Skeletal muscle satellite cell (primary cell): Measurements from ENCODE around the gene RER1.

ENCODE experiments used
- H3K27me3 ChIP-seq: 2 replicates; pipeline ENCODE4 v1.7.0; 2013; ENCODE audit warnings: low read length; ENCODE audit not compliant: control insufficient read depth, insufficient read depth
- H3K36me3 ChIP-seq: 2 replicates; pipeline ENCODE4 v1.7.0; 2013; ENCODE audit warnings: mild to moderate bottlenecking, control low read depth, low read length; ENCODE audit not compliant: insufficient read depth
- H3K4me1 ChIP-seq: 2 replicates; pipeline ENCODE4 v1.7.0; 2013; ENCODE audit warnings: low read length; ENCODE audit not compliant: control insufficient read depth, insufficient read depth
- H3K4me2 ChIP-seq: 2 replicates; pipeline ENCODE4 v1.7.0; 2013; ENCODE audit warnings: mild to moderate bottlenecking, low read length
- H3K4me3 ChIP-seq: 2 replicates; pipeline ENCODE4 v1.7.0; 2013; ENCODE audit warnings: low read length
- H3K9ac ChIP-seq: 2 replicates; pipeline ENCODE4 v1.7.0; 2013; ENCODE audit warnings: mild to moderate bottlenecking, low read depth, low read length, moderate library complexity
- H3K9me3 ChIP-seq: replicated peaks from 2 replicates; pipeline ENCODE4 v1.7.0; 2013; ENCODE audit warnings: mild to moderate bottlenecking, control low read depth, low read length

The RER1 gene

DNA sequence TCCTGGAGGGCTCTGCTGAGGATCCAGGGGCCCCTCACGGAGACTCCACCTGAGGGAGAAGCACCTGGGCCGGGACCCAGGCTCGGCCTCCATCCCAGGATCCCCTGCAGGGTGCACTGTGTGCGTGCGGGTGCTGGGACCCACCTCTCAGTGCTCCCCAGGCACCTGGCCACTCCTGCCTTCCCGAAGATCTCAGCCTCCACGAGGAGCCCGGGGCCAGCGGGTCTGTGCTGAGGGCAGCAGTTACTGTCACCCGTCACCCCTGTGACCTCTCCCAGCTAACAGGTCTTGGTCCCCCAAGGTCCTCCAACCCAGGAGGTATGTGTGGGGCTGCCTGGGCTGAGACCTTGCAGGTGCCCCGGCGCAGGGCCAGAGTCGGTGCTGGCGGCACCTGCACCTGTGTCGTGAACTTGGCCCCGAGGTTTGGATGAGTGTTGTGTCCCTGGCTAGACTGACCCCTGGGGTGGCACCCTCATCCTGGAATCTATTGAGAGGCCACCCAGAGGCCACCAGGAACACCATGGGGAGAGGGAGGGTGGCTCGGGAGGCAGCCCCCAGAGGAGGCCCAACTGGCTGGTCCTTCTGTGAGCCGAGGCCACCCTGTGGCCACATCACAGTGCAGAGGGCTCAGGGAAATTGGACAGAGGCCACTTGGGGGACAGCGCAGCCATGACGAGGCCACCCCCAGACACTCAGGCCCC, 17.9 kb upstream of the RER1 start:
- no peaks in the 10 kb centered on the region for H3K27me3 ChIP-seq
- H3K4me2 ChIP-seq = no peak overlapping the region
- H3K4me3 ChIP-seq = no peak overlapping the region
- no peaks in the 10 kb centered on the region for H3K4me1 ChIP-seq
- H3K36me3 ChIP-seq = no peaks in the 10 kb centered on the region
- H3K9ac ChIP-seq = no peak overlapping the region
- H3K9me3 ChIP-seq = no peaks in the 10 kb centered on the region

DNA sequence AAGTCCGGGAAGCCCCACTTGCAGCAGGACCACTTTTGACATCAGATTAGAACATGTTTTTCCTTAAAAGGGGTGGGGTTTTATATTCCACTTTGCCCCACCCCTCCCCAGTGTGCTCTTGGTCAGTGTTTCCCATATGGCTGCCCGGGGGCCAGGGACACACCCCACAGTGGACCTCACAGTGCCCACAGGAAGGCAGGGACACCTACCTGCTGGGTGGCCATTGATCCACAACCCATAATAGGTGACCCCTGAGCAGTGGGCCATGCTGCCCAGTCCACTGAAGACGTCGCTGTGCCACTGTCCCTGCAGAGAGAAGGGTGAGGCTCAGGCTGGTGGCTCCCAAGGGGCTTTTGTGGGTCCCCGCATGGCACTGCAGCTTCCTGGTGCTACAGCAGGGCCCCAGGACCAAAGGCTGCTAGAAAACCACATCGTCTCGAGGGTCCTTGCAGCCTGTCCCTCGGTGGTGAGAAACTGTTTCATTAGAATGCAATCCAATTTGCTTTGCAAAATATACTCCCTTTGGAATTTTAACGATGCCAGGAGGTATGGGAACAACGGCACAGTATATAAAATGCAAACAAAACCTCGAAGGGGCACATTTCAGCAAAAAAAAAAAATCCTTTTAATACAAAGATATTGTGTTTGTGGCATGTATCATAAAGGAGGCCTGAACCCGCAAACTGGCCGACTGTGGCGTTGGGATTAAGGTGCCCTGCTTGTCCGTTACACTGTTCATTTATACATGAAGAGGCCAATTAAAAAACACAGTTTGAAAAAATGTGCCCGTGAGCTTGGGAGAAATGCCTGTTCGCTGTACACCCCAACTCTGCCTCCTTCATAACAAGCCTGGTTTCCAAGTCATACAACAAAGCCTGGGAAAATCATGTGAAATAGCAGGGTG, 17.1 kb upstream of the RER1 start:
- Histone ChIP-seq H3K36me3 (no peaks in the 10 kb centered on the region), H3K4me2 (no peak overlapping the region), H3K9ac (no peak overlapping the region), H3K27me3 (no peaks in the 10 kb centered on the region), H3K9me3 (no peaks in the 10 kb centered on the region), H3K4me3 (no peak overlapping the region), H3K4me1 (no peaks in the 10 kb centered on the region)

DNA sequence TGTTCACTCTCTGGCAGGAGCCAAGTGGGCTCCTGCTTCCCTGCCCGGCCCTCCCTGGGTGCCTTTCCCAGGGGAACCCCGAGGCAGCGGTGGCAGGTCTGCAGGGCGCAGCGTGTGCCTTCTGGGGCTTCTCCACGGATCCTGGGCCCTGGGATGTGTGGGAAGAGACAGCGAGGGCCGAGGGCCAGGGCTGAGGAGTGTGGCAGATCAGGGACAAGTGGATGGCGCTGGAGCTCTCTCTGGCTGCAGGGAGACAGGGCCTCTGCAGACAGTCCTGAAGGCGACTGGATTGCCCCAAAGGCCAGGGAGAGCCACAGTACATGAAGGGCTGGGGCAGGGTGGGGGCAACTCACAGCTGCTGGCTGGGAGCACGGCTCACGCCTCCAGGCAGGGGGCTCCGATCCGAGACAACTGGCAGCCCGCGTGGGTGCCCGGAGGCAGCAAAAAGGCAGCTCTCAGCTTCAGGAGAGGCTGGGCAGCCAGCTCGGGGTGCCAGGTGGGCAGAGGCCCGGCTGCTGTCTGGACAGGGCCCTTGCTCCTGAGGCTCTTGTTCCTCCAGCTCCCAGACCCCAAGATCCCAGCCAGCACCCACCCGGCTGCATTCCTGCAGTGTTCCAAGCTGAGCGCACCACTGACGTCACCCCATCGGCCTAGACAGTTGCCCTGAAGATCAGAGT, 16.3 kb upstream of the RER1 start:
- Histone ChIP-seq H3K4me1 (no peaks in the 10 kb centered on the region), H3K36me3 (no peaks in the 10 kb centered on the region), H3K27me3 (no peaks in the 10 kb centered on the region), H3K4me3 (no peak overlapping the region), H3K4me2 (no peak overlapping the region), H3K9me3 (no peaks in the 10 kb centered on the region), H3K9ac (no peak overlapping the region)

DNA sequence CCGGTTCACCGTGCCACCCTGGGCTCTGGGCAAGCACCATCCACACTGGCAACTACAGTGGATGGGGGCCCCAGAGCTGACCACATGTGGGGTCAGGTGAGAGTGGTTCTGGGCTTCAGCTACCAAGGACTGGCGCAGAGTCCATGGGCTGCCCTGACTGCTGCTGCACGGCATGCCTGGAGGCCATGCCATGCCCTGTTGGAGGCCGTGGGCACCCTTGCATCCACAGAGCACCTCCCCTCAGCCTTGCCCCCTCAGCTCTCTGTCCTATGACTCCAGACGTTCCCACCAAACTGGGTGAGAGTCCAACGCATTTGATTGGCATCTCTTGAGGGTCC, 15.7 kb upstream of the RER1 start:
- no peaks in the 10 kb centered on the region for H3K4me1 ChIP-seq
- no peaks in the 10 kb centered on the region for H3K9me3 ChIP-seq
- no peaks in the 10 kb centered on the region for H3K27me3 ChIP-seq
- H3K9ac ChIP-seq = no peak overlapping the region
- H3K4me3 ChIP-seq = no peak overlapping the region
- H3K36me3 ChIP-seq = no peaks in the 10 kb centered on the region
- no peak overlapping the region for H3K4me2 ChIP-seq

DNA sequence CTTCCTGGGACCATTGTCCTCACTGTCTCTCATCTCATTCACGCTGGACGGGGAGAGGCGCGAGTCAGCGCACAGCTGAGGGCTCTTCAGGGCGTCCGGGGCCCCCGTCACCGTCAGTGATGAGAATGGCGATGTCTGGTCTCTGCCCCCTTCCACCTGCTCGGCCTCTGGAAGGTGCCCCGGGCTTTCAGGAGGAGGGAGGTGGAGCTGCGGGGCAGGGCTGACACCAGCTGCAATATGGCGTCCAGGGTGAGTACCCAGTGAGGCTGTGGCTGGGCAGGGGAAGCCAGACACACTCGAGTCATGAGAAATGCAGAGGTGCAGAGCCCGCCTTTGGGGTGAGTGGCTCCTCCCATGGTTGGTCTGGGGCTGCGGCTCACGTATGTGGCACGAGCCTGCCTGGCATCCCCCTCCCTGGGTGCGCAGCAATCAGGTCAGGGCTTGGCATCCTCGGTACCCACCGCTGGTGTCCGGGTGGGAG, 15.3 kb upstream of the RER1 start:
- no peaks in the 10 kb centered on the region for H3K27me3 ChIP-seq
- no peaks in the 10 kb centered on the region for H3K4me1 ChIP-seq
- no peak overlapping the region for H3K4me3 ChIP-seq
- H3K36me3 ChIP-seq = no peaks in the 10 kb centered on the region
- H3K9ac ChIP-seq = no peak overlapping the region
- no peak overlapping the region for H3K4me2 ChIP-seq
- H3K9me3 ChIP-seq = no peaks in the 10 kb centered on the region

DNA sequence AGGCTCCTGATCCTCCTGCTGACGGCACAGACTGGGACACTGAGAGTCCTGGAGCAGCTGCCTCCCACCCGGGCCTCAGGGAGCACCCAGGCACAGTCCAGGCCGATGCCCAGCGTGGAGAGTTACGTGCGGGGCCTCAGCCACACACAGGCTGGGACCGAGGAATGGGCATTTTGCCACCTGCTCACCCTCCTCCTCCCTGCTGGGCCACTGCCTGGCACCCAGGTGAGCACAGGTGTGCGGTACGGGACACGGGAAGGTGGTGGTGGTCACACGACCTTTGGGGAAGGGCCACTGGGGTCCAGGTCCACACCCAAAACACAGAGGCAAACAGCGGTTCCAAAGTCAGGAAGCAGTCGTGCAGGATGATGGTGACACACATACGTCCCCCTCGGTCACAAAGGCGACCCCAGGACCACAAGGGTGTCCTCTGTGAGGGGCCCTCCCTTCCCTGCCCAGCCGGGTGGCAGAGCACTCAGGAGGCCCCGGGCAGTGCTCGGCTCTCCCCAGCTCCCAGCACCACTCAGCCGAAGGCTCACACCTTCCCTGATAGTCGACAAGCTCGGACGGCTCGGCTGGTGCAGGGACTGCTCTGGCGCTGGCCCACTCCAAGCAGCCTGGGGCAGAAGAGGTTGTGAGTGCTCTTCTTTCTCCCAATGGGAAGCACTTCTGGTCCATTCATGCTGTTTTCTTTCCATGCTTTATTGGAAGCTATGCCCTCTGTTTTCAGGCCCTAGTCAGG, 14.5 kb upstream of the RER1 start:
- Histone ChIP-seq H3K27me3 (no peaks in the 10 kb centered on the region), H3K9ac (no peak overlapping the region), H3K9me3 (no peaks in the 10 kb centered on the region), H3K36me3 (no peaks in the 10 kb centered on the region), H3K4me2 (no peak overlapping the region), H3K4me1 (no peaks in the 10 kb centered on the region), H3K4me3 (no peak overlapping the region)

DNA sequence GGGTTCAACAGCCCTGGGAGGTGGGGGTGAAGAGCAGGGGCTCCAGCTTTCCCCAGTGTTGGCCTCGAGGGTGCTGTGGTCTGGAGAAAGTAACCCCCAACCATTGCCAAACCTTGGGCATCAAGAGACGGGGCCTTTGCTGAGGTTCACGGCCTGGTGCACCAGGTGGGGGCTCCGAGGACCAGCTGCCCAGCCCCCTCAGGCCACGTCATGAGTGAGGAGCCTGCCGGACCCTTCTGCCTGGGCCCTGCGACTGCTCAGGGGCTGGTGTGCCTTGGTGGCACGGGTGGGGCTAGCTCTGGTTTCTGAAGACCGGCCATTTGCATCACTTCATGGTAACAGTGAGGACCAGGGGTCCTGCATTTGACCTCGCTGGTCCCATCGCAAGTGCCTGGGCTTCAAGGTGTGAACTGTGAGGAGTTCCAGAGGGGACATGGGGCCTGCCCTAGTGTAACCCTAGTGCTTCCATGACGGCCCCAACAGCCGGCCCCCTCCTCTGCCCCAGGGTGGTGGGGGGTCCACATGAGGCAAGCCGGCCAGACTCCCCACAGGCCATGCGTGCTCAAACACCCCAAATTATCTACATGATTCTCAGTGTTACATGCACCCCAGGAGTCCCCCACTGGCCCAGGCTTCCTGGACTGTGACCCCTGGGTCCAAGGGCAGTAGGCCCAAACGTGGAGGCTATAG, 13.7 kb upstream of the RER1 start:
- H3K9ac ChIP-seq = no peak overlapping the region
- no peaks in the 10 kb centered on the region for H3K36me3 ChIP-seq
- H3K27me3 ChIP-seq = no peaks in the 10 kb centered on the region
- no peak overlapping the region for H3K4me3 ChIP-seq
- no peaks in the 10 kb centered on the region for H3K4me1 ChIP-seq
- H3K4me2 ChIP-seq = no peak overlapping the region
- no peaks in the 10 kb centered on the region for H3K9me3 ChIP-seq

DNA sequence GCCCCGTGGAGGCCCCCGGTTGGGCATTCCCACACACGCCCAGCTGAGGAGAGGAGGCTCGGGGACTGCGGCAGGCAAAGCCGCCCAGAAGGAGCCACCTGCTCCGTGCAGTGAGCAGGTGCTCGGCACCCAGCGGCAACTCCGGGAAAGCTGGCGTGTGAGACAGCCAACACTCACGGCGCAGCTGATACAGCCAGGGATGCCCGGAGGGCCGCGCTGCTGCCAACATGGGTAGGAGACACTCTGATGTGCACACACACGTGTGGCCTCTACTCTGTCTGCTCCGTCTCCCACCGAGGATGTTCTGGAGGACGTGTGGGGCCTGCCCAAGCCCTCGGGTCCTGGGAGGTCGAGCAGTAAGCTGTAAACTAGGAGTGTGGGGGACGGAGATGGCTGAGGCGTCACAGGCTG, 13.2 kb upstream of the RER1 start:
- Histone ChIP-seq H3K36me3 (no peaks in the 10 kb centered on the region), H3K4me2 (no peak overlapping the region), H3K9me3 (no peaks in the 10 kb centered on the region), H3K9ac (no peak overlapping the region), H3K27me3 (no peaks in the 10 kb centered on the region), H3K4me3 (no peak overlapping the region), H3K4me1 (no peaks in the 10 kb centered on the region)

DNA sequence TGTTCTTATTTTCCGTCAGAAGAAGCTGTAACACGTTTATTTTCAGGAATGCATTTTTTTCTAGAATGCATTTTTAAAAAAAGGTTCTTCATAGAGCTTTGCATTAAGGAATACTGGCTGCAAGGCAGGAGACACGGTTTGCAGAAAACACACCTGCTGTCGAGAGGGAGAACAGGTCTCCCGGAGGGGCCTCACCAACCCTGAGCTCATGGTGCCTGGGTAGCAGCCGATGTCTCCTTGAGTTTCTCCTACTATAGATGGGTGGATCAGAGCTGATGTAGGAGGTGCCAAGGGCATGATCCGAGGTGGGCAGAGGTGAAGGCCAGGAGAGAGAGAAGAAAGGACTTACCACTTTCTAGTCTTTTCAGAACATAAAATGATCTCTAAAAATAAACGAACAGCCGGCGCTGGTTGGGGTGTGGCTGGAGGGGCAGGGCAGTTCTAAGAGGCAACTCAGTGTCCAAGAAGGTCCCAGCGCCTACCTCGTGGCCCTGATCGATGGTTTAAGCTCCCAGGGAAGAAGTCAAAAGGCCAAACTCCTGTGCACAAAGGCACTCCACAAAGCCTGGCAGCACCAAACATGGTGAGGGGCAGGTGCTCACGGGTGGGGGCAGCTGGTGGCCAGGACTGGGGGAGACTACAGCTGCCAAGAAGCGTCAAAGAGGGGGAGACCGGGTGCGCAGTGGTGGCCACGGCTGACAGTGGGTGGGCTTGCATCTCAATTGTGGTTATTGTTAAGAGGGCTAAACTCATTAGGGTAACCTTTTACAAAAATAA, 12.5 kb upstream of the RER1 start:
- H3K4me3 ChIP-seq = no peak overlapping the region
- no peaks in the 10 kb centered on the region for H3K4me1 ChIP-seq
- no peak overlapping the region for H3K4me2 ChIP-seq
- no peaks in the 10 kb centered on the region for H3K36me3 ChIP-seq
- no peak overlapping the region for H3K9ac ChIP-seq
- H3K9me3 ChIP-seq = no peaks in the 10 kb centered on the region
- no peaks in the 10 kb centered on the region for H3K27me3 ChIP-seq

DNA sequence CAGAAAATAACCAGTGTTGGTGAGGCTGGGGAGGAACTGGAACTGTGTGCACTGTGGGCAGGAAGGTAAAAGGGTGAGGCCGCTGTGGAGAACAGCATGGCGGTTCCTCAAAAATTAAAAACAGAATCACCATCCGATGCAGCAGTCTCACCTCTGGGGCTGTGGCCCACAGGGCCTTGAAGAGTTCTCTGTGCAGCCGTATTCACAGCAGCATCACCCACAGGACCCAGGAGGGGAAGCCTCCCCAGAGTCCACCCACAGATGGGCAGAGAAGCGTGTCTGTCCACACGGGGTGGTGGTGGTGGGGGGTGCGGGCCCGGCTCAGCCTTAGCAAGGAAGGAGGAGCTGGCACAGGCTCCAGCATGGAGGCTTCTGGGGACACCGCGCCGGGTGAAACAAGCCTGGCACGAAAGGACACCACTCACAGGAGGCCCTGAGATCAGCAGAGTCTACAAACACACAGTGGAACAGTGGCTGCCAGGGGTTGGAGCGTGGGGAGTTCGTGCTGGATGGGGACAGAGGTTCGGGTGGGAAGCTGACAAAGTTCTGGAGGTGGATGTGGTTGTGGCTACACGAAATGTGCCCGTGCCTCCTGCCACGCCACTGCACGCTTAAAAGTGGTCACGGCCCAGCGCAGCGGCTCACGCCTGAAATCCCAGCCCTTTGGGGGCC, 11.8 kb upstream of the RER1 start:
- no peaks in the 10 kb centered on the region for H3K36me3 ChIP-seq
- H3K9ac ChIP-seq = no peak overlapping the region
- H3K27me3 ChIP-seq = no peaks in the 10 kb centered on the region
- no peaks in the 10 kb centered on the region for H3K9me3 ChIP-seq
- no peaks in the 10 kb centered on the region for H3K4me1 ChIP-seq
- no peak overlapping the region for H3K4me2 ChIP-seq
- H3K4me3 ChIP-seq = no peak overlapping the region
